Panc1 (cell line): ENCODE results near the gene WWOX. TPM values are rescaled to one million over a fixed set of nuclear protein-coding genes. Genes with fewer than 3 reads are reported as not detected.

Experiments
- ATAC-seq: fragments of 200-7000 bp; cut with Tn5 transposase; 2 replicates; pipeline ENCODE4 v1.9.1; 2020; ENCODE audit warnings: mild to moderate bottlenecking, moderate library complexity
- BruUV-seq: library from RNA; stranded (reverse); fragments of 400-500 nt; replicated peaks from 2 replicates; lab custom pipeline; 2021; lab: Mats Ljungman, UMichigan
- CTCF ChIA-PET: fragments of 300-600 bp; sonication (Branson Sonifier 250); formaldehyde crosslinking; loops from one replicate; lab custom pipeline; 2022; ENCODE audit warnings: antibody characterized with exemption; lab: Charles Lee
- POLR2A ChIA-PET: fragments of 300-600 bp; sonication (Branson Sonifier 250); formaldehyde crosslinking; loops from one replicate; lab custom pipeline; 2022; ENCODE audit warnings: antibody characterized with exemption; lab: Charles Lee
- DNase-seq: peaks from one replicate; pipeline ENCODE4 v3.0.0-alpha.2; 2010; ENCODE audit warnings: low read depth, low spot score
- H3K27ac ChIP-seq: 2 replicates; pipeline ENCODE4 v1.5.1; 2011; ENCODE audit warnings: mild to moderate bottlenecking, low read length, inconsistent platforms
- H3K27me3 ChIP-seq: fragments of 200-500 bp; sonication (Bioruptor generic); 2 replicates; pipeline ENCODE4 v1.6.0; 2014; ENCODE audit warnings: low read length, inconsistent platforms; ENCODE audit not compliant: control insufficient read depth, insufficient read depth
- H3K36me3 ChIP-seq: fragments of 200-500 bp; sonication (Bioruptor generic); 2 replicates; pipeline ENCODE4 v1.5.1; 2014; ENCODE audit warnings: inconsistent platforms, mild to moderate bottlenecking, low read length, moderate library complexity; ENCODE audit not compliant: control insufficient read depth, insufficient read depth
- H3K4me1 ChIP-seq: 2 replicates; pipeline ENCODE4 v1.5.1; 2011; ENCODE audit warnings: inconsistent platforms, mild to moderate bottlenecking, low read length, moderate library complexity; ENCODE audit not compliant: control insufficient read depth, insufficient read depth
- H3K4me3 ChIP-seq, 2 experiments: 2 replicates each; pipeline ENCODE4 v1.5.1; 2011 to 2012; ENCODE audit warnings: low read depth in 2 of 2, low read length in 2 of 2, mild to moderate bottlenecking in 2 of 2, inconsistent platforms in 1 of 2, moderate library complexity in 1 of 2
- H3K9me3 ChIP-seq: fragments of 200-500 bp; sonication (Bioruptor generic); 2 replicates; pipeline ENCODE4 v1.5.1; 2014; ENCODE audit warnings: low read depth, mild to moderate bottlenecking, inconsistent platforms, low read length, moderate library complexity; ENCODE audit not compliant: control insufficient read depth, insufficient read depth
- POLR2AphosphoS5 ChIP-seq: IDR thresholded peaks from 2 replicates; pipeline ENCODE4 v1.6.1; 2012; ENCODE audit warnings: mild to moderate bottlenecking, low read depth, low read length, moderate library complexity
- SIN3A ChIP-seq: IDR thresholded peaks from 2 replicates; pipeline ENCODE4 v1.6.1; 2012; ENCODE audit warnings: low read depth, mild to moderate bottlenecking, low read length, moderate library complexity, borderline replicate concordance; ENCODE audit not compliant: insufficient read depth
- TCF7L2 ChIP-seq: IDR thresholded peaks from 2 replicates; pipeline ENCODE4 v1.6.1; 2011; ENCODE audit warnings: mild to moderate bottlenecking, low read depth, low read length, inconsistent platforms
- in situ Hi-C: cut with HindIII; loops from 2 replicates; pipeline ENCODE4 v1.10.0; 2016; ENCODE audit warnings: low sequenced_read_pairs, low pct_unique_long_range_greater_than_20kb
- intact Hi-C: fragments of 100-400 bp; cut with micrococcal nuclease; formaldehyde crosslinking; loops from one replicate; pipeline ENCODE4 v1.10.0; 2022; ENCODE audit not compliant: unreplicated experiment
- total RNA-seq: library from RNA; stranded (reverse); gene quantifications from one replicate; pipeline ENCODE4 v1.2.1, GENCODE V29; 2021; ENCODE audit not compliant: unreplicated experiment
- TF ChIP-seq, protein P1 (sequence below): fragments of 450-650 bp; IDR thresholded peaks from 2 replicates; pipeline ENCODE4 v1.5.1; 2017; ENCODE audit warnings: mild to moderate bottlenecking
- TF ChIP-seq, protein P2 (sequence below), 2 experiments: IDR thresholded peaks; 2 replicates each; pipeline ENCODE4 v1.6.1; 2011 to 2012; ENCODE audit warnings: low read depth in 2 of 2, control low read depth in 1 of 2, low read length in 1 of 2, mild to moderate bottlenecking in 1 of 2, moderate library complexity in 1 of 2; ENCODE audit not compliant: insufficient read depth in 1 of 2

The WWOX gene
- total RNA-seq, 1 experiment from 2014 or later: 12.5 TPM

- H3K36me3 ChIP-seq: no peaks in the 10 kb centered on the region
- ATAC-seq: no peak
- in situ Hi-C loops (no loop called here), intact Hi-C loops (no loop called here)
- H3K27ac ChIP-seq: no peak overlapping the region
- DNase-seq: no peak
- no peak for TF ChIP-seq TCF7L2
- H3K4me1 ChIP-seq: no peaks in the 10 kb centered on the region
- no peak overlapping the region for H3K4me3 ChIP-seq
- BruUV-seq: no TSS peak
- no peaks in the 10 kb centered on the region for H3K27me3 ChIP-seq
- ChIA-PET POLR2A (no interaction called here), CTCF (no interaction called here)
- no peaks in the 10 kb centered on the region for H3K9me3 ChIP-seq
These were observed 644.1 kb downstream of the WWOX start for GRCh38 chr16:78743556-78743955.

GRCh38 chr16:78744099-78744498, 644.6 kb downstream of the WWOX start:
- DNase-seq (no peak), ATAC-seq (no peak)
- POLR2A ChIA-PET: no interaction called here
- H3K27me3 ChIP-seq: no peaks in the 10 kb centered on the region
- no TSS peak for BruUV-seq
- H3K27ac ChIP-seq: no peak overlapping the region
- TF ChIP-seq TCF7L2 (no peak), POLR2AphosphoS5 (no peak), SIN3A (no peak)
- TF ChIP-seq, protein P1, sequence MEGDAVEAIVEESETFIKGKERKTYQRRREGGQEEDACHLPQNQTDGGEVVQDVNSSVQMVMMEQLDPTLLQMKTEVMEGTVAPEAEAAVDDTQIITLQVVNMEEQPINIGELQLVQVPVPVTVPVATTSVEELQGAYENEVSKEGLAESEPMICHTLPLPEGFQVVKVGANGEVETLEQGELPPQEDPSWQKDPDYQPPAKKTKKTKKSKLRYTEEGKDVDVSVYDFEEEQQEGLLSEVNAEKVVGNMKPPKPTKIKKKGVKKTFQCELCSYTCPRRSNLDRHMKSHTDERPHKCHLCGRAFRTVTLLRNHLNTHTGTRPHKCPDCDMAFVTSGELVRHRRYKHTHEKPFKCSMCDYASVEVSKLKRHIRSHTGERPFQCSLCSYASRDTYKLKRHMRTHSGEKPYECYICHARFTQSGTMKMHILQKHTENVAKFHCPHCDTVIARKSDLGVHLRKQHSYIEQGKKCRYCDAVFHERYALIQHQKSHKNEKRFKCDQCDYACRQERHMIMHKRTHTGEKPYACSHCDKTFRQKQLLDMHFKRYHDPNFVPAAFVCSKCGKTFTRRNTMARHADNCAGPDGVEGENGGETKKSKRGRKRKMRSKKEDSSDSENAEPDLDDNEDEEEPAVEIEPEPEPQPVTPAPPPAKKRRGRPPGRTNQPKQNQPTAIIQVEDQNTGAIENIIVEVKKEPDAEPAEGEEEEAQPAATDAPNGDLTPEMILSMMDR: no peak
- TF ChIP-seq, protein P2, sequence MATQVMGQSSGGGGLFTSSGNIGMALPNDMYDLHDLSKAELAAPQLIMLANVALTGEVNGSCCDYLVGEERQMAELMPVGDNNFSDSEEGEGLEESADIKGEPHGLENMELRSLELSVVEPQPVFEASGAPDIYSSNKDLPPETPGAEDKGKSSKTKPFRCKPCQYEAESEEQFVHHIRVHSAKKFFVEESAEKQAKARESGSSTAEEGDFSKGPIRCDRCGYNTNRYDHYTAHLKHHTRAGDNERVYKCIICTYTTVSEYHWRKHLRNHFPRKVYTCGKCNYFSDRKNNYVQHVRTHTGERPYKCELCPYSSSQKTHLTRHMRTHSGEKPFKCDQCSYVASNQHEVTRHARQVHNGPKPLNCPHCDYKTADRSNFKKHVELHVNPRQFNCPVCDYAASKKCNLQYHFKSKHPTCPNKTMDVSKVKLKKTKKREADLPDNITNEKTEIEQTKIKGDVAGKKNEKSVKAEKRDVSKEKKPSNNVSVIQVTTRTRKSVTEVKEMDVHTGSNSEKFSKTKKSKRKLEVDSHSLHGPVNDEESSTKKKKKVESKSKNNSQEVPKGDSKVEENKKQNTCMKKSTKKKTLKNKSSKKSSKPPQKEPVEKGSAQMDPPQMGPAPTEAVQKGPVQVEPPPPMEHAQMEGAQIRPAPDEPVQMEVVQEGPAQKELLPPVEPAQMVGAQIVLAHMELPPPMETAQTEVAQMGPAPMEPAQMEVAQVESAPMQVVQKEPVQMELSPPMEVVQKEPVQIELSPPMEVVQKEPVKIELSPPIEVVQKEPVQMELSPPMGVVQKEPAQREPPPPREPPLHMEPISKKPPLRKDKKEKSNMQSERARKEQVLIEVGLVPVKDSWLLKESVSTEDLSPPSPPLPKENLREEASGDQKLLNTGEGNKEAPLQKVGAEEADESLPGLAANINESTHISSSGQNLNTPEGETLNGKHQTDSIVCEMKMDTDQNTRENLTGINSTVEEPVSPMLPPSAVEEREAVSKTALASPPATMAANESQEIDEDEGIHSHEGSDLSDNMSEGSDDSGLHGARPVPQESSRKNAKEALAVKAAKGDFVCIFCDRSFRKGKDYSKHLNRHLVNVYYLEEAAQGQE (IDR thresholded peaks at IDR 0.05; ENCODE audit: insufficient read depth in 1 of 2, low read depth in 2 of 2, low read length in 1 of 2): no peak
- CTCF ChIA-PET: no interaction called here
- in situ Hi-C loops: no loop called here
- intact Hi-C loops: no loop called here
- H3K36me3 ChIP-seq: no peaks in the 10 kb centered on the region
- H3K4me3 ChIP-seq: no peak overlapping the region
- no peaks in the 10 kb centered on the region for H3K9me3 ChIP-seq
- no peaks in the 10 kb centered on the region for H3K4me1 ChIP-seq

GRCh38 chr16:78744796-78745107, 645.3 kb downstream of the WWOX start:
- in situ Hi-C loops (no loop called here), intact Hi-C loops (no loop called here)
- BruUV-seq: no TSS peak
- Histone ChIP-seq H3K36me3 (no peaks in the 10 kb centered on the region), H3K4me3 (no peak overlapping the region), H3K27me3 (no peaks in the 10 kb centered on the region), H3K27ac (no peak overlapping the region), H3K9me3 (no peaks in the 10 kb centered on the region), H3K4me1 (no peaks in the 10 kb centered on the region)
- ChIA-PET POLR2A (no interaction called here), CTCF (no interaction called here)
- ATAC-seq (no peak), DNase-seq (no peak)
- TF ChIP-seq SIN3A (no peak), POLR2AphosphoS5 (no peak), TCF7L2 (no peak)
- TF ChIP-seq, protein P2 (IDR thresholded peaks at IDR 0.05; ENCODE audit: insufficient read depth in 1 of 2, low read depth in 2 of 2, low read length in 1 of 2): no peak
- TF ChIP-seq, protein P1: no peak
